IMR-90 (cell line): ENCODE data around the gene ARL14. TPM values are rescaled to one million over a fixed set of nuclear protein-coding genes. Genes with fewer than 3 reads are reported as not detected.

Experiments
- ATAC-seq: fragments of 200-7000 bp; cut with Tn5 transposase; 2 replicates; pipeline ENCODE4 v1.9.1; 2020; ENCODE audit warnings: low read depth, mild to moderate bottlenecking, moderate library complexity
- BruUV-seq: library from RNA; stranded (reverse); fragments of 400-500 nt; replicated peaks from 2 replicates; lab custom pipeline; 2021; lab: Mats Ljungman, UMichigan
- CTCF ChIA-PET: fragments of 300-600 bp; formaldehyde crosslinking; extraction: SDS; loops from one replicate; lab custom pipeline; 2021; ENCODE audit warnings: antibody characterized with exemption; lab: Yijun Ruan, JAX
- POLR2A ChIA-PET: fragments of 300-600 bp; sonication (Branson Sonifier 250); formaldehyde crosslinking; loops from one replicate; lab custom pipeline; 2022; ENCODE audit warnings: antibody characterized with exemption; ENCODE audit not compliant: unreplicated experiment; lab: Charles Lee
- DNase-seq: peaks from one replicate; pipeline ENCODE4 v3.0.0; 2013
- H2AFZ ChIP-seq: replicated peaks from 2 replicates; pipeline ENCODE3; 2013; ENCODE audit warnings: low read length, mild to moderate bottlenecking; ENCODE audit not compliant: poor library complexity
- H2AK5ac ChIP-seq: 2 replicates; pipeline ENCODE4 v1.6.1; 2013; ENCODE audit warnings: low read depth, low read length, inconsistent platforms
- H2AK9ac ChIP-seq: replicated peaks from 2 replicates; pipeline ENCODE3; 2013; ENCODE audit warnings: mild to moderate bottlenecking, low read depth, low read length, moderate library complexity; ENCODE audit not compliant: poor library complexity
- H2BK120ac ChIP-seq: 2 replicates; pipeline ENCODE4 v1.6.1; 2013; ENCODE audit warnings: low read depth, low read length, inconsistent platforms
- H2BK15ac ChIP-seq: 3 replicates; pipeline ENCODE4 v1.6.1; 2013; ENCODE audit warnings: low read depth, low read length, inconsistent platforms
- H2BK20ac ChIP-seq: 2 replicates; pipeline ENCODE4 v1.6.1; 2013; ENCODE audit warnings: low read depth, mild to moderate bottlenecking, inconsistent platforms, low read length, moderate library complexity
- H2BK5ac ChIP-seq: 2 replicates; pipeline ENCODE4 v1.6.1; 2013; ENCODE audit warnings: mild to moderate bottlenecking, low read depth, low read length, inconsistent platforms; ENCODE audit not compliant: poor library complexity, severe bottlenecking
- H3K14ac ChIP-seq: replicated peaks from 2 replicates; pipeline ENCODE4 v1.6.1; 2013; ENCODE audit warnings: low read depth, low read length, inconsistent platforms
- H3K18ac ChIP-seq: 2 replicates; pipeline ENCODE4 v1.6.1; 2013; ENCODE audit warnings: low read depth, low read length, control low read depth
- H3K23ac ChIP-seq: 2 replicates; pipeline ENCODE4 v1.6.1; 2013; ENCODE audit warnings: low read depth, low read length, inconsistent platforms
- H3K27ac ChIP-seq: 2 replicates; pipeline ENCODE4 v1.5.1; 2013; ENCODE audit warnings: mild to moderate bottlenecking, control low read depth, low read length; ENCODE audit not compliant: insufficient read depth
- H3K27me3 ChIP-seq: 2 replicates; pipeline ENCODE4 v1.6.1; 2013; ENCODE audit warnings: low read length; ENCODE audit not compliant: control insufficient read depth, insufficient read depth
- H3K36me3 ChIP-seq: 2 replicates; pipeline ENCODE4 v1.6.1; 2013; ENCODE audit warnings: low read length, mixed read lengths; ENCODE audit not compliant: control insufficient read depth, insufficient read depth
- H3K4ac ChIP-seq: 2 replicates; pipeline ENCODE4 v1.6.1; 2013; ENCODE audit warnings: low read depth, low read length, inconsistent platforms
- H3K4me1 ChIP-seq: 2 replicates; pipeline ENCODE4 v1.6.1; 2013; ENCODE audit warnings: low read length, mixed read lengths; ENCODE audit not compliant: control insufficient read depth, insufficient read depth
- H3K4me2 ChIP-seq: 2 replicates; pipeline ENCODE4 v1.6.1; 2013; ENCODE audit warnings: low read depth, mild to moderate bottlenecking, control low read depth, low read length, moderate library complexity
- H3K4me3 ChIP-seq: 2 replicates; pipeline ENCODE4 v1.5.1; 2013; ENCODE audit warnings: low read depth, mild to moderate bottlenecking, control low read depth, low read length, moderate library complexity; ENCODE audit not compliant: insufficient read depth
- H3K56ac ChIP-seq: 2 replicates; pipeline ENCODE4 v1.6.1; 2013; ENCODE audit warnings: low read length, inconsistent platforms; ENCODE audit not compliant: insufficient read depth; ENCODE audit errors: extremely low read depth
- H3K79me1 ChIP-seq, 2 experiments: 2 replicates each; pipeline ENCODE4 v1.6.1; 2013; ENCODE audit warnings: low read length in 2 of 2, inconsistent platforms in 1 of 2, low read depth in 1 of 2
- H3K9ac ChIP-seq: 2 replicates; pipeline ENCODE4 v1.6.1; 2013; ENCODE audit warnings: low read depth, low read length, control low read depth
- H3K9me1 ChIP-seq: 2 replicates; pipeline ENCODE4 v1.6.1; 2013; ENCODE audit warnings: low read length, inconsistent platforms; ENCODE audit not compliant: insufficient read depth
- H3K9me3 ChIP-seq: 2 replicates; pipeline ENCODE4 v1.6.1; 2013; ENCODE audit warnings: low read length; ENCODE audit not compliant: control insufficient read depth, insufficient read depth
- H4K20me1 ChIP-seq: 2 replicates; pipeline ENCODE4 v1.6.1; 2013; ENCODE audit warnings: low read length, inconsistent platforms; ENCODE audit not compliant: insufficient read depth
- H4K5ac ChIP-seq: 2 replicates; pipeline ENCODE4 v1.6.1; 2013; ENCODE audit warnings: mild to moderate bottlenecking, low read depth, low read length, control low read depth
- H4K8ac ChIP-seq, 2 experiments: 2 replicates each; pipeline ENCODE4 v1.6.1; 2013; ENCODE audit warnings: low read depth in 2 of 2, low read length in 2 of 2, control low read depth in 1 of 2, inconsistent platforms in 1 of 2
- H4K91ac ChIP-seq: 2 replicates; pipeline ENCODE4 v1.6.1; 2013; ENCODE audit warnings: low read depth, low read length, inconsistent platforms; ENCODE audit not compliant: insufficient read depth
- MAFK ChIP-seq: IDR thresholded peaks from 2 replicates; pipeline ENCODE4 v1.6.1; 2012; ENCODE audit warnings: low read depth, low read length, improper control_type of control experiment
- MXI1 ChIP-seq: IDR thresholded peaks from 2 replicates; pipeline ENCODE4 v1.6.1; 2012; ENCODE audit warnings: low read depth, mild to moderate bottlenecking, low read length, moderate library complexity, borderline replicate concordance
- dilution Hi-C: fragments of 300-500 bp; cut with HindIII; formaldehyde crosslinking; loops from one replicate; pipeline ENCODE4 v1.14.3; 2018; ENCODE audit warnings: low sequenced_read_pairs; ENCODE audit not compliant: unreplicated experiment
- in situ Hi-C: fragments of 300-500 bp; cut with MboI; formaldehyde crosslinking; loops from 3 replicates; pipeline ENCODE4 v1.14.3; 2019; ENCODE audit warnings: low sequenced_read_pairs, inconsistent platforms, mixed read lengths
- intact Hi-C: fragments of 100-400 bp; cut with micrococcal nuclease; formaldehyde crosslinking; loops from 2 replicates; pipeline ENCODE4 v1.10.0; 2022
- polyA plus RNA-seq, 3 experiments: library from polyadenylated mRNA; depleted of rRNA; stranded (reverse); fragments of >200 nt; gene quantifications; 2 replicates each; pipeline ENCODE4 v1.2.3, GENCODE V29; 2012; ENCODE audit warnings: low replicate concordance in 1 of 3
- total RNA-seq: library from RNA; depleted of rRNA; stranded (reverse); fragments of >200 nt; gene quantifications from 2 replicates; pipeline ENCODE4 v1.2.3, GENCODE V29; 2012

Gene ARL14
- total and polyA plus RNA-seq, 2 of the 4 experiments (the other 2 are of a cell fraction) = 0.15 to 0.18 TPM

DNA sequence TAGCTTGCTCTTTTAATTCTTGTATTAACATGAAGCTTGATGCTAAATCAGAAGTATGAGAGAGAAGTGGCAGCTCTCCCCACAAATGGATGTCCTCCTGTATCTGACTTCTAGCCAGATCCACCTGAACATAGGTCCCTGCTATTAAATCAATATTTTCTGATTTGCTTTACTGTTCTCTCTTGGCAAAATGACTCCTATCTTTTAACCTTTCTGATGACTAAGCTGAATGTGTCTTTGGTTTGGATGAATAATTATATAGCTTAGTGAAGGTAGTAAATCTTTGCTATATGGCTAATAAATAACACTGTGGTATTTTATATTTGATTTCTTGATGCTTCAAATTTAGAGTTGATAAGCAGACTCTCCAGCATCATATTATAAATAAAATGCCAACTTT lies 28.3 kb upstream of the ARL14 start:
- ChIA-PET POLR2A (no interaction called here), CTCF (no interaction called here)
- no peaks in the 10 kb centered on the region for H3K9me3 ChIP-seq
- H2AFZ ChIP-seq = no peak overlapping the region
- H3K4me1 ChIP-seq = no peaks in the 10 kb centered on the region
- H3K9me1 ChIP-seq = no peaks in the 10 kb centered on the region
- H3K23ac ChIP-seq = no peak overlapping the region
- no peak for TF ChIP-seq MXI1
- peak; percentile 48; the same call in 1 of the 2 replicates for TF ChIP-seq MAFK
- no peak overlapping the region for H3K4me3 ChIP-seq
- no peak overlapping the region for H3K4me2 ChIP-seq
- intact Hi-C loops (no loop called here), in situ Hi-C loops (no loop called here), dilution Hi-C loops (no loop called here)
- H3K27ac ChIP-seq = no peak overlapping the region
- no peaks in the 10 kb centered on the region for H3K27me3 ChIP-seq
- no peak overlapping the region for H2BK20ac ChIP-seq
- no peak overlapping the region for H3K56ac ChIP-seq
- H4K5ac ChIP-seq = no peak overlapping the region
- no peak overlapping the region for H3K14ac ChIP-seq
- H3K79me1 ChIP-seq = no peaks in the 10 kb centered on the region
- ATAC-seq = no peak
- no peak overlapping the region for H2BK15ac ChIP-seq
- H2AK5ac ChIP-seq = no peak overlapping the region
- H3K9ac ChIP-seq = no peak overlapping the region
- no peak overlapping the region for H2BK5ac ChIP-seq
- no peak overlapping the region for H3K18ac ChIP-seq
- no peak for DNase-seq
- no peak overlapping the region for H2BK120ac ChIP-seq
- no peaks in the 10 kb centered on the region for H4K20me1 ChIP-seq
- no peak overlapping the region for H3K4ac ChIP-seq
- no peak overlapping the region for H4K91ac ChIP-seq
- no TSS peak for BruUV-seq
- H4K8ac ChIP-seq = no peak overlapping the region
- H2AK9ac ChIP-seq = no peak overlapping the region
- no peaks in the 10 kb centered on the region for H3K36me3 ChIP-seq
